ENCODE results near the gene SLCO2A1.

DNA sequence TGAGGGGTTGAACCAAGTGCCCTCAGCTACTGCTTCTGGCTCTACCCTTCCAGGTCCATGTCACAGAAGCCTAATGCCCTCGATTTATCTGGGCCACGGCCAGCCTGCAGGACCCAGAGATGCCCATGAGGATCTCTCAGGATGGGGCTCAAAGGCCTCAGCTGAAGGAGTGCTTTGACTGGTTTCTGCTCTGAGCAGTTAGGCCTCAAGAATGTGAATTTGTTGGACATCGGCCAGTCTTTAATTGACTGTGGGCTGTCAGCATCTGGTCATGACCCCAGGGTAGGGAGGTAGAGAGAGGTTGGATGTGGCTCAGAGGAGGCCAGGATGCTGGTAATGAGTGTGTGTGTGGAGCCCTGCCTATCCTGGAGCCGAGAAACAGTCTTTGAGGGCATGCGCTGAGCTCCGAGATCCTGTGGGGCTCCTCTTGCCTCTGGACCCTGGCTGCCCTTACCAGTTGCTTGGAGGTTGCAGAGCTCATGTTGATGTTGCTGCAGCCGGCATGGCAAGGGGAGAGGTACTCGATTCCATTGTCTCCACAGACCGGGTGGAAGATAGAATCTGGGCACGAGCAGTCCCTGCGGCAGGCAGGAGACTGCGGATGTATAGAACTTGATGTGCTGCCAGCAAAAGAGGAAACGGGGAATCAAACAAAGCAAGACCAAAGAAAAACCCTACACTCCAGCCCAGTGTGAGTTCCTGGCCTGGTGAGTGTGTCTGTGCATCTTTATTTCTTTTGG lies 84.9 kb downstream of the SLCO2A1 start:
- TF ChIP-seq NFE2L2 (IDR thresholded peaks at IDR 0.05; ENCODE audit: low read depth, low read length) (no peak), MAFK (IDR thresholded peaks at IDR 0.05; ENCODE audit: low read depth, low read length) (no peak), MAZ (IDR thresholded peaks at IDR 0.05; ENCODE audit: borderline replicate concordance, low read depth, low read length) (no peak)
- TF ChIP-seq, protein P1, sequence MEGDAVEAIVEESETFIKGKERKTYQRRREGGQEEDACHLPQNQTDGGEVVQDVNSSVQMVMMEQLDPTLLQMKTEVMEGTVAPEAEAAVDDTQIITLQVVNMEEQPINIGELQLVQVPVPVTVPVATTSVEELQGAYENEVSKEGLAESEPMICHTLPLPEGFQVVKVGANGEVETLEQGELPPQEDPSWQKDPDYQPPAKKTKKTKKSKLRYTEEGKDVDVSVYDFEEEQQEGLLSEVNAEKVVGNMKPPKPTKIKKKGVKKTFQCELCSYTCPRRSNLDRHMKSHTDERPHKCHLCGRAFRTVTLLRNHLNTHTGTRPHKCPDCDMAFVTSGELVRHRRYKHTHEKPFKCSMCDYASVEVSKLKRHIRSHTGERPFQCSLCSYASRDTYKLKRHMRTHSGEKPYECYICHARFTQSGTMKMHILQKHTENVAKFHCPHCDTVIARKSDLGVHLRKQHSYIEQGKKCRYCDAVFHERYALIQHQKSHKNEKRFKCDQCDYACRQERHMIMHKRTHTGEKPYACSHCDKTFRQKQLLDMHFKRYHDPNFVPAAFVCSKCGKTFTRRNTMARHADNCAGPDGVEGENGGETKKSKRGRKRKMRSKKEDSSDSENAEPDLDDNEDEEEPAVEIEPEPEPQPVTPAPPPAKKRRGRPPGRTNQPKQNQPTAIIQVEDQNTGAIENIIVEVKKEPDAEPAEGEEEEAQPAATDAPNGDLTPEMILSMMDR (conservative IDR thresholded peaks at IDR 0.05; ENCODE audit: low read depth, low read length), result no peak
